Subcutaneous adipose tissue (tissue), 4 donors: ENCODE results near the gene EPHA3. TPM values are rescaled to one million over a fixed set of nuclear protein-coding genes. Genes with fewer than 3 reads are reported as not detected.

ENCODE experiments used
- total RNA-seq, 4 donors: library from RNA; depleted of rRNA; stranded (reverse); fragments of >200 nt; gene quantifications; one replicate each; pipeline ENCODE4 v1.1.0, GENCODE V29; 2016
- TF ChIP-seq, protein P1 (sequence below): fragments of 450-650 bp; IDR thresholded peaks from one replicate; pipeline ENCODE4 v1.5.1; 2016; ENCODE audit warnings: low read depth, mild to moderate bottlenecking, control low read depth, antibody characterized with exemption, moderate library complexity

Gene EPHA3
- total RNA-seq, 4 donors from 2014 or later = 5.6 to 7.2 (median 6.1) TPM

DNA sequence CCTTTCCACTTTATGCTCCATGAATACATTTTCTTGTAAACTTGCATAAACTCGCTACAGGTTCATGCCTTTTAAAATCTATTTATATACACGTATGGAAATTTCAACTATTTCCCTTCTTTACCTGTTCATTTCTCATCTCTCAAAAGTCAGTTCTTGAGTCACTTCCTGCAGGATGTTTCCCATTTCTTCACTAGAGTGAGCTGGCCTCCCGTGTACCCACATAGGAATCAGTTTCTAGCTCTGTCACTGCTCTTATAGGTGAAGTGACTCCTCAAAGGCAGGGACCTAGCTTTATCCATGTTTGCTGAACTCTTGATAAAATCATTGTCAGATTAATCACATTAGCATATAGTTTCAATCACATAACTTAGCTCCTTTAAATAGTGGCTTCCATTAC, 259.7 kb downstream of the EPHA3 start:
- TF ChIP-seq, protein P1, sequence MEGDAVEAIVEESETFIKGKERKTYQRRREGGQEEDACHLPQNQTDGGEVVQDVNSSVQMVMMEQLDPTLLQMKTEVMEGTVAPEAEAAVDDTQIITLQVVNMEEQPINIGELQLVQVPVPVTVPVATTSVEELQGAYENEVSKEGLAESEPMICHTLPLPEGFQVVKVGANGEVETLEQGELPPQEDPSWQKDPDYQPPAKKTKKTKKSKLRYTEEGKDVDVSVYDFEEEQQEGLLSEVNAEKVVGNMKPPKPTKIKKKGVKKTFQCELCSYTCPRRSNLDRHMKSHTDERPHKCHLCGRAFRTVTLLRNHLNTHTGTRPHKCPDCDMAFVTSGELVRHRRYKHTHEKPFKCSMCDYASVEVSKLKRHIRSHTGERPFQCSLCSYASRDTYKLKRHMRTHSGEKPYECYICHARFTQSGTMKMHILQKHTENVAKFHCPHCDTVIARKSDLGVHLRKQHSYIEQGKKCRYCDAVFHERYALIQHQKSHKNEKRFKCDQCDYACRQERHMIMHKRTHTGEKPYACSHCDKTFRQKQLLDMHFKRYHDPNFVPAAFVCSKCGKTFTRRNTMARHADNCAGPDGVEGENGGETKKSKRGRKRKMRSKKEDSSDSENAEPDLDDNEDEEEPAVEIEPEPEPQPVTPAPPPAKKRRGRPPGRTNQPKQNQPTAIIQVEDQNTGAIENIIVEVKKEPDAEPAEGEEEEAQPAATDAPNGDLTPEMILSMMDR = no peak

DNA sequence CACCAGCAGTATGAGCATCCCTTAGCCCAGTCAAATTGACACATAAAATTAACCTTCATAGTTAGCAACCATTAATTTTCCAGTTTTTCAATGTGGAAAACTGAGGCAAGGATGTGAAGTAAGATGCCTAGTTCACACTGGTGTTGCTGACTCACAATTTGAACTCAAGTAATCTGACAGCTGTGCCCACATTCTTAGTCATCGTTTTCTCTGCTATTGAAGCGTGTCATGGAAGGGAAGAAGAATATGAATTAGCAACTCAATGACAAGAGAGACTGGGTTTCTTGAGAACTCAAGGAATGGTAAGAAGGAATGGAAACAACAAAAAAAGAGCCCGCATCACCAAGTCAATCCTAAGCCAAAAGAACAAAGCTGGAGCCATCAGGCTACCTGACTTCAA, 261.4 kb downstream of the EPHA3 start:
- TF ChIP-seq, protein P1 = no peak

DNA sequence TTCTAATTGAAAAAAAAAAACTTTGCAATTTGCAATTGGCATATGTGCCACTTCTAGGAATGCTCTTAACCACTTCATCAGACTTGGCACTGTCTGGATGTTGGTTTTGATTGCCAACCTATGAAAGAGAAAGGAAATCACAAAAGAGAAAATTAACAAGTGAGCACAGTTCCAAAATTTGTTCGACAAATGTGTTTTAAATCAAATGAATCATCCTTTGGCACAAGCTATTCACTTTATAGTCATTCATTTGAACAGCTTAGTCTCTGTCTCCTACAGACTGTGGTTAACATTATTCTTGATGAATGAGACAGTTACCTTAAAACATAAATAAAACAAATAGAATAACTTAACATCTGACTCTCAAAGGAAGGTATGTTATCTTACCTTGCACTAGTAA, 265.0 kb downstream of the EPHA3 start:
- TF ChIP-seq, protein P1 = no peak

DNA sequence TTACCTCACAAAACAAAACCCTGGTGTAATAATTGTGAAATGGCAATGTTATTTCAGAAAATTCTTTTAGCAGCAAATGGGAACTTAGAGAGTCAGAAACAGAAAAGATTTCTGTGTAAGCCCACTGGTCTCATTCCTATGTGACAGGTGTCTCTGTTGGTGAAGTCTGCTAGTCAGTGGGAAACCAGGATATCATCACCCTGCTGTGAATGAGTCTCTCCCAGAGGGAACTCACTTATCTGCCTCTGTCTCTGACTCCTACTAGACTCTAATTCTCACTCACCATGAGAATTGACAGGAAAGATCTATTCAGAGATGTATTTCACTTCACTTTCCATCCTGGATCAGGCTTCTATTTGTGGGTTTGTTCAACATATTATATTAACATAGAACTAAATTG, 266.0 kb downstream of the EPHA3 start:
- TF ChIP-seq, protein P1 = no peak

DNA sequence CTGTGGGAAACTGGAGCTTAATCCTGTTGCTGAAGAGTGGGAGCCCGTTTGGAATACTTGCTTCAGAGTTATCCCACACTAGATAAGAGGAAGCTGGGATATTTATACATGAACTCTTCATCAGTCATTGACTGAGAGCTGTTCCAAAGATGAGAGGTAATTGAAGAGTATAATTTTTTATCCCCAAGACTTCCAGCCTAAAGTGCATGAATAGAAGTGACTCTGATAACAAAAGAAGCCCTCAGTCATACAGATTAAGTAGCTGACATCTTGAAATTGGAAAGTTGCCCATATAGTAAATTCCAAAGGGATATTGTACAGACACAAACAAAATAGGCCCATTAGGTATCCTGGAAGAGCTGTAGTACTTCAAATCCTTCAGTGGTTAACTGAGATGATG, 268.0 kb downstream of the EPHA3 start:
- TF ChIP-seq, protein P1 = no peak

DNA sequence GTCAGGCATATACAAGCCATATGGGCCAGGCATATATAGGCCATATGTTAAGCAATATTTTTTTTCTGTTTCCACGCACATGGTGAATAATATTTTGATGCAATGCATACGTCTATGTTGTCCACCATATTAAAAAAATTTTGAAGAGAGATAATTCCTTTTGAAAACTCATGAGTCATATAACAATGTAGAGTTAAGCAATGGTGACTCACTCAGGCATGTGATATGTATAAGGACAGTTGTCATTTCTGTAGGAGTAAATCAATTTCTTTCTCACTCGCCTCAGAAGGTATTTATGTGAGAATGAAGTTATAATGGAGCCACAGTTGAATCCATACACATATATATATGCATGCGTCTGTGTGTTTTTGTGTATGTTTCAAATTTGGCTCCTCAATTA, 272.6 kb downstream of the EPHA3 start:
- TF ChIP-seq, protein P1 = no peak

DNA sequence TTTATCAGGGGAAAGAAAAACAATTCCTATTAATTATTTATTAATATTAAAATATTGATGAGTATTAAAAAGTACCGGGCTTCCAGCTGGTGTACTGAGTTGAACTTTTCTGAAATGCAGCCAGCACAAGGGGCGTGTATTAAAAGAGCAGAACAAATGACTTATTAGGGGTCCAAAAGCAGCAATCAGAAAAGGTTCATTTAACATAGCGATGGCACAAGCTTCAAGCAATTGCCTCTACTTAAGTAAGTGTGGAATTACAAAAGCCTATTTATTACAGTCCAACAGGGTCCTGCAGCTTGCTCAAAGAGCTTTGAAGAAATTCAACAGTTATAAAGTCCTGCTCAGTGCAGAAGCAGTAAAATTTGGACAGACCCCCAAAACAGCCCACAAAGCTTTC, 285.6 kb downstream of the EPHA3 start:
- TF ChIP-seq, protein P1 = no peak
